Hematopoietic multipotent progenitor cell treated with erythropoietin and hydrocortisone succinate and interleukin-3 and kit ligand, for 6 days (in vitro differentiated cells): Measurements from ENCODE around the gene GCN1.
"Not testable (repeated sequence)": the region's sequence is repeated elsewhere in the genome, so short reads cannot be mapped to it uniquely, and the experiment has no call there.

Experiments used
- DNase-seq: peaks from one replicate; pipeline ENCODE4 v3.0.0-alpha.2; 2015

Gene GCN1, protein sequence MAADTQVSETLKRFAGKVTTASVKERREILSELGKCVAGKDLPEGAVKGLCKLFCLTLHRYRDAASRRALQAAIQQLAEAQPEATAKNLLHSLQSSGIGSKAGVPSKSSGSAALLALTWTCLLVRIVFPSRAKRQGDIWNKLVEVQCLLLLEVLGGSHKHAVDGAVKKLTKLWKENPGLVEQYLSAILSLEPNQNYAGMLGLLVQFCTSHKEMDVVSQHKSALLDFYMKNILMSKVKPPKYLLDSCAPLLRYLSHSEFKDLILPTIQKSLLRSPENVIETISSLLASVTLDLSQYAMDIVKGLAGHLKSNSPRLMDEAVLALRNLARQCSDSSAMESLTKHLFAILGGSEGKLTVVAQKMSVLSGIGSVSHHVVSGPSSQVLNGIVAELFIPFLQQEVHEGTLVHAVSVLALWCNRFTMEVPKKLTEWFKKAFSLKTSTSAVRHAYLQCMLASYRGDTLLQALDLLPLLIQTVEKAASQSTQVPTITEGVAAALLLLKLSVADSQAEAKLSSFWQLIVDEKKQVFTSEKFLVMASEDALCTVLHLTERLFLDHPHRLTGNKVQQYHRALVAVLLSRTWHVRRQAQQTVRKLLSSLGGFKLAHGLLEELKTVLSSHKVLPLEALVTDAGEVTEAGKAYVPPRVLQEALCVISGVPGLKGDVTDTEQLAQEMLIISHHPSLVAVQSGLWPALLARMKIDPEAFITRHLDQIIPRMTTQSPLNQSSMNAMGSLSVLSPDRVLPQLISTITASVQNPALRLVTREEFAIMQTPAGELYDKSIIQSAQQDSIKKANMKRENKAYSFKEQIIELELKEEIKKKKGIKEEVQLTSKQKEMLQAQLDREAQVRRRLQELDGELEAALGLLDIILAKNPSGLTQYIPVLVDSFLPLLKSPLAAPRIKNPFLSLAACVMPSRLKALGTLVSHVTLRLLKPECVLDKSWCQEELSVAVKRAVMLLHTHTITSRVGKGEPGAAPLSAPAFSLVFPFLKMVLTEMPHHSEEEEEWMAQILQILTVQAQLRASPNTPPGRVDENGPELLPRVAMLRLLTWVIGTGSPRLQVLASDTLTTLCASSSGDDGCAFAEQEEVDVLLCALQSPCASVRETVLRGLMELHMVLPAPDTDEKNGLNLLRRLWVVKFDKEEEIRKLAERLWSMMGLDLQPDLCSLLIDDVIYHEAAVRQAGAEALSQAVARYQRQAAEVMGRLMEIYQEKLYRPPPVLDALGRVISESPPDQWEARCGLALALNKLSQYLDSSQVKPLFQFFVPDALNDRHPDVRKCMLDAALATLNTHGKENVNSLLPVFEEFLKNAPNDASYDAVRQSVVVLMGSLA (N-terminal part only)

GRCh38 chr12:120194534-120195395 is at the start of gene GCN1:
Gene GCN1, minus strand, starts transcription at chr12:120194715. Its CDS starts 18 bp downstream, at chr12:120194697.
- DNase-seq: peak; percentile 87

- DNase-seq: no peak
These were observed 48.6 kb upstream of the GCN1 start for GRCh38 chr12:120242971-120243699.

DNA sequence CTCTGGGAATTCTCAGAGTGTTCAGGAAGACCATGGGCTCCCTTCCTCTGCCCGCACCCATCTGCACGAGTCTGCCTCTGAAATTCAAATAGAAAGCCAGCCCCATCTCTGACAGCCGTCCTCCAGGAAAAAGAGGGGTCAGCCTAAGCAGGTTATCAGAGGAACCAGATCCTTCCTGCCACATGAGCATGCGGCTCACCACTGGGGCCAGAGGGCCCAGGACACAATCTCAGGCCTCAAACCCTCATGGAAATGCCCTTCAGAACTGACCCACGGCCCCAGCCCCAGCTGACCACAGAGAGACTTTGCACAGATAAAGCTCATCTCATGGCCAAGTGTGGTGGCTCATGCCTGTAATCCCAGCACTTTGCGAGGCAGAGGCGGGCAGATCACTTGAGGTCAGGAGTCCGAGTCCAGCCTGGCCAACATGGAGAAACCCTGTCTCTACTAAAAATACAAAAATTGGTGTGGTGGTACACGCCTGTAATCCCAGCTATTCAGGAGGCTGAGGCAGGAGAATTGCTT is 47.8 kb upstream of the GCN1 start:
- no peak for DNase-seq

DNA sequence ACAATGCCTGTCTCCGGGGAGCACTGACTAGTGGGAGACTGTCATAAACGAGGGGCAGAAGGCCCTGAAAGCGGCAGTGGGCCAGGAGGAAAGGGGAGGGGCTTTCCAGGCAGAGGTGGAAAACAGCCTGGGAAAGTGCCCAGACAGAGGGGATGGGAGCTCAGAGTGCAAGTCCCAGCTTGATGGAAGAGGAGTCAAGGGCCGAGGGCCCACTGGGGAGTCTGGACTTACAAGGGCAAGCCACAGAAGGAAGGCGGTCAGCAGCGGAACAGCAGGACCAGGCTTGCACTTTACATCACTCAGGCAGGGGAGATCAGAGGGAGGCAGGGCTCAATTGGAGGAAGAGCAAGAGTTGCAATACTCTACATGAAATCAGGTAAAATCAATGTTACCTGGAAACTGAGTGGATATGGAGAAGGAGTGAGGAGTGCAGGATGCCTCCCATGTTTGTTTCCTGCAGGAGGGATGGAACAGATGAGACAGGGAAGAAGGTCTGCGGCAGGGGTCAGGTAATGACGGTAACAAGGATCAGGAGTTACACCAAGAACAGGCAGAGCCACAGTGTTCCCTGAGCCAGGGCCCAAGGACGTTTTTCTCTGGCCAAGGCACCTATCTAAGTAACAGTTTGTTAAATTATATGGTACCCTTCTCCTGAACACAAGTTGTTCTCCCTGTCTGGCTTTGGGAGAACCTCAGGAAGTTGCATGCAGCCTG is 47.2 kb upstream of the GCN1 start:
- no peak for DNase-seq

- no peak for DNase-seq
These were observed 45.9 kb upstream of the GCN1 start for GRCh38 chr12:120240495-120240833.

GRCh38 chr12:120239776-120240494 is 45.4 kb upstream of the GCN1 start:
- DNase-seq: no peak

GRCh38 chr12:120238839-120239445 is 44.4 kb upstream of the GCN1 start:
- no peak for DNase-seq

DNA sequence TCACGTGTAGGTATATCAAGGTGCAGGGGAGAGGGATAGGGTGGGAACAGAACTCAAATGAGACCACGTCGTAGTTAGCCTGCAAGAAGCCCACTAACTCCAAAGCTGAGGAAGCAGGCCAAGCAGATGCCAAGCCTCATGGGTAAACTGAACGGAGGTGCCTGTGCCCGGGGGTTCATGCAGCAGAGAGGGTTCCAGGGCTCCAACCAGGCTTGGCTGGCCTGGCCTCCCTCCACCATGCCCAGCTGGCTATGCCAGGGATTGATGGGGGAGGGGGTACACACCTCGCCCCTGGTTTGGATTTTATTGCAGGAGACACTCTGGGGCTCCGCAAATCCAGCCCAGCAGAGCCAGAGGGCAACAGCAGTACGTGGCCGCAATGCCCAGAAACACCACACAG is 43.7 kb upstream of the GCN1 start:
- no peak for DNase-seq

- DNase-seq: peak; percentile 47
These were observed 43.1 kb upstream of the GCN1 start for GRCh38 chr12:120237360-120238171.

DNA sequence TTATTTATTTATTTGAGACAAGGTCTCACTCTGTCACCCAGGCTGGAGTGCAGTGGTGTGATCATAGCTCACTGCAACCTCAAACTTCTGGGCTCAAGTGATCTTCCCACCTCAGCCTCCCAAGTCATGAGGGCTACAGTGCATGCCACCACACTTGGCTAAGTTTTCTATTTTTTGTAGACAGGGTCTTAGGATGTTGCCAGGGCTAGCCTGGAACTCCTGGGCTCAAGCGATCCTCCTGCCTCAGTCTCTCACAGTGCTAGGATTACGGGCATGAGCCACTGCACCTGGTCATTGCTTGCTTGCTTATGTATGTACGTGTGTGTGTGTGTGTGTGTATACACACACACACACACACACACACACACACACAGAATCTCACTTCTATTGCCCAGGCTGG is 42.3 kb upstream of the GCN1 start:
- not testable (repeated sequence) for DNase-seq

DNA sequence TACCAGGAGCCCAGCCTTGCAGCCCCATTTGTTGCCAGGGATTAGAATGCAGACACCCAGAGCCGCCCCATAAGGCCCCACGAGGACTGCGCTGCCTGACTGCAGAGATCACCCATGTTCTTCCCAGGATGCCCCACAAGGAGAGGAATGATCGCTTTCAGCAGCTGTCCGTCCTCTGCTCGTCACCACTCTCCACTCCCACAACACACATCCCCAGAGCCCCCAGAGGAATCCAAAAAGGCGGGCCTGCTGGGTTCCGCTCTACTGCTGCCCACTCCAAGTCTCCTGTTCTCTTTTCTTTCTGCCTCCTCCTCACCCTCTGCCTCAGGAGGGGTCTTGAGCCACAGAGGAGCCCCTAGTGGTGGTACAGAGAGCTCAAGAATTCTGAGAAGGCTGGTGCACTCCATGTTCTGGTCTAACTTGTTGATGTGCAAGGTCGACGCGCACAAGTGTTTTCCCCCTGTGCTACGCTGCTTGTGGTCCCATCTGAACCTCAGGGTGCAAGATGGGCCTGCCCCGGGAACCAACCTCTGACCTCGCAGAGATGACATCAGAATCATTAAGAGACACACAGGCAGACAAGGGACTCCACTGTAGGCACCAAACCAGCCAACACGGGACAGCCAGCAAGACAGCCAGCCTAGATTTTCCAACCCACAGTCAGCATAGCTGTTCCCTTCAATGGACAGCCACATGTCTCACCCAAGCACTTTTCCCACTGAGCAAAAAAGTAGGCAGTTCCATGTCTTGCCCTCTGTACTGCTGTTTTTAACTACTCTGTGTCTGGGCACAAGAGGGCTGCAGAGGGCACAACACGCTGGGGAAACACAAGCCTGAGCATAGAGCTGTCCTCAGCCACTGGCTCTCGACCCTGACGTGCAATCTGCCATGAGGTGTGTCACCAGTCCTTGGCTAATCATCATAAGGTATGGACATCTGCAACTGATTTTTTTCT is 41.1 kb upstream of the GCN1 start:
- DNase-seq: peak; percentile 27

DNA sequence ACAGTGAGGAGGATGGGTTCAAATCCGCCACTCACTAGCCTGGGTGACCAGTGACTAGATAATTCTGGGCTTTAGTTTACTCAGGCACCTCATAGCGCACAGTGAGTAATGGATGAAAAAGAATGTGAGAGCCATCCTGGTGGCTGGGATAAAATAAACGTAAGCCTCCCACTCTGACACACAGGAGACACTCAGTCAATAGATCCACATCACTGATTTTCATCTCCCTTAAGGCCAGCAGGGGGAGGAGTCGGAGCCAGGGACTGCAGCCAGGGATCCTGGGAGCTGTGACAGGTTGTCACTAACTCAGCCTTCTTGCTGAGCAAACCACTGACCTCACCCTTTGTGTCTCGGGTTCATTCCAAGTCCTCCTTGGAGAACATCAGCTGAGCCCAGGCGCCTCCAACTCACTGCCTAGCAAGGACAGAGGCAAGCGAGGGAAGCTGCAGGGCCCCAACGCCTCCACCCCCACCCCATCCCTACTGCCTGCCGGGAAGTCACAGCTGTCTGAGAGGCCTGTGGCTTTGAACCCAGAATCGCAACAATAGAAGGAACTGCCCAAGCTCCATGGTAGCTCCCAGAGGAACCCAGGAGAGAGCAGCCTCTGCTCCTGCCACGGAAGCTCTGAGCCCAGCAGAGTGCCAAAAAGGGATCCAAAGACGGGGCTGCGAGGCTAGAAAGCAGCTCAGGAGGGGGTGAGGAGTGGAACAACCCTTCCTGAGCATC is 40.3 kb upstream of the GCN1 start:
- DNase-seq: peak; percentile 26

- peak; percentile 54 for DNase-seq
These were observed 36.9 kb upstream of the GCN1 start for GRCh38 chr12:120231316-120232011.

GRCh38 chr12:120230974-120231315 is 36.4 kb upstream of the GCN1 start:
- no peak for DNase-seq

GRCh38 chr12:120230326-120230973 is 35.9 kb upstream of the GCN1 start:
- DNase-seq: peak; percentile 30
